GM21825 (cell line): ENCODE measurements around the gene SERPINA4.

Experiments
- ATAC-seq: cut with Tn5 transposase; IDR thresholded peaks from one replicate; pipeline ENCODE4 v1.9.1; 2021; ENCODE audit warnings: mild to moderate bottlenecking, moderate library complexity; ENCODE audit not compliant: unreplicated experiment

Gene SERPINA4

GRCh38 chr14:94542111-94542810 is 19.0 kb upstream of the SERPINA4 start:
- ATAC-seq, result no peak

- ATAC-seq, result no peak
Measured at GRCh38 chr14:94542811-94543440, 18.3 kb upstream of the SERPINA4 start.

GRCh38 chr14:94543449-94544124 is 17.7 kb upstream of the SERPINA4 start:
- ATAC-seq, result no peak

- ATAC-seq, result no peak
Measured at GRCh38 chr14:94544726-94545125, 16.5 kb upstream of the SERPINA4 start.

GRCh38 chr14:94545131-94545841 is 16.0 kb upstream of the SERPINA4 start:
- ATAC-seq, result no peak

GRCh38 chr14:94547151-94547680 is 14.0 kb upstream of the SERPINA4 start:
- no peak for ATAC-seq

GRCh38 chr14:94547726-94548125 is 13.5 kb upstream of the SERPINA4 start:
- ATAC-seq, result no peak

- no peak for ATAC-seq
Measured at GRCh38 chr14:94548131-94548998, 12.9 kb upstream of the SERPINA4 start.

- no peak for ATAC-seq
Measured at GRCh38 chr14:94548999-94549985, 11.9 kb upstream of the SERPINA4 start.

GRCh38 chr14:94550041-94550440 is 11.2 kb upstream of the SERPINA4 start:
- ATAC-seq, result no peak

- ATAC-seq, result no peak
Measured at GRCh38 chr14:94555991-94556390, 5.3 kb upstream of the SERPINA4 start.

- ATAC-seq, result no peak
Measured at GRCh38 chr14:94557327-94557726, 3.9 kb upstream of the SERPINA4 start.

- ATAC-seq, result no peak
Measured at GRCh38 chr14:94558842-94559241, 2.4 kb upstream of the SERPINA4 start.

GRCh38 chr14:94559638-94560290 is 1.5 kb upstream of the SERPINA4 start:
- no peak for ATAC-seq

GRCh38 chr14:94560291-94560665 is 964 bp upstream of the SERPINA4 start:
- no peak for ATAC-seq

GRCh38 chr14:94561656-94562010 is 391 bp downstream of the SERPINA4 start:
- no peak for ATAC-seq

- no peak for ATAC-seq
Measured at GRCh38 chr14:94562022-94562421, 780 bp downstream of the SERPINA4 start.

GRCh38 chr14:94562941-94563883 is 2.0 kb downstream of the SERPINA4 start:
- ATAC-seq, result no peak
